Spinal cord (tissue), 10 donors: ENCODE measurements around the gene SLC16A7. TPM values are rescaled to one million over a fixed set of nuclear protein-coding genes. Genes with fewer than 3 reads are reported as not detected.

Experiments used
- DNase-seq, 6 donors: peaks; one replicate each; pipeline versions ENCODE4 v3.0.0 to v3.0.0-alpha.2; 2013 to 2015; ENCODE audit warnings: low spot score in 6 of 6, low read depth in 4 of 6
- H3K27ac ChIP-seq: one replicate; pipeline ENCODE4 v1.5.1; 2013; ENCODE audit warnings: low read depth, low read length, control low read depth
- H3K27me3 ChIP-seq: one replicate; pipeline ENCODE4 v1.6.1; 2013; ENCODE audit warnings: low read length; ENCODE audit not compliant: control insufficient read depth, insufficient read depth
- H3K36me3 ChIP-seq: one replicate; pipeline ENCODE4 v1.6.1; 2013; ENCODE audit warnings: low read length; ENCODE audit not compliant: control insufficient read depth, insufficient read depth
- H3K4me1 ChIP-seq: one replicate; pipeline ENCODE4 v1.6.1; 2013; ENCODE audit warnings: low read length; ENCODE audit not compliant: control insufficient read depth, insufficient read depth
- H3K4me3 ChIP-seq: one replicate; pipeline ENCODE4 v1.5.1; 2013; ENCODE audit warnings: low read depth, low read length, control low read depth
- H3K9me3 ChIP-seq: one replicate; pipeline ENCODE4 v1.6.1; 2013; ENCODE audit warnings: low read length; ENCODE audit not compliant: control insufficient read depth, insufficient read depth
- WGBS: methylation state at CpG from one replicate; pipeline ENCODE4 v1.1.5; 2013; ENCODE audit warnings: missing lambda C conversion rate; ENCODE audit not compliant: insufficient coverage; 5-methylcytosine and 5-hydroxymethylcytosine counted together
- polyA plus RNA-seq, 2 donors: library from polyadenylated mRNA; unstranded; fragments of 120-200 nt; gene quantifications; one replicate each; pipeline ENCODE4 v1.2.1, GENCODE V29; 2013; ENCODE audit not compliant: insufficient read length in 2 of 2
- total RNA-seq, 2 donors: library from RNA; depleted of rRNA in 1 of 2; stranded (reverse); fragments of 120-200 nt in 1 of 2; fragments of >200 nt in 1 of 2; gene quantifications; one replicate each; pipeline versions ENCODE4 v1.2.3 to v1.2.4, GENCODE V29; 2013 to 2014
- donor health status: healthy.

The SLC16A7 gene
- total and polyA plus RNA-seq, 4 donors, result 2.3 to 34.8 (median 5.1) TPM

DNA sequence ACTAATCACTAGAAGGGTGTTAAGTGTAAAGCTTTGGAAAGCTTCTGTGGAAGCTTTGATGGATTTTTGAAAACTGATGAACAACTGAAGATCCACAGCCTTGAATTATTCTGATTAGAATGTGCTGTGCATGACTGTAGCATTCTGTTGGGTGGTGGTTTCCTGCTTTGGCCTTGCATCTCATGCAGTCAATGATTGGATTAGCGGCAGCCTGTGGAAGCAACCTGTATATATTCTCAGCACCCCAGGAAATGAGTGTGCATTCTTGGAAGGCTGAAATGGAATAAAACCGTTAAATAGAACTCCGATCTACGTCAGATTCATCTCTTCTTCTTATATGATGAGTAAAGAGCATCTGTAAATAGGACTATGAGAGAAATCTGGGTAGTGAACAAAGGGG, 120.2 kb downstream of the SLC16A7 start:
- H3K9me3 ChIP-seq, result no peaks in the 10 kb centered on the region
- H3K27me3 ChIP-seq, result no peaks in the 10 kb centered on the region
- no peak overlapping the region for H3K4me3 ChIP-seq
- H3K4me1 ChIP-seq, result no peaks in the 10 kb centered on the region
- H3K36me3 ChIP-seq, result no peaks in the 10 kb centered on the region
- DNase-seq, result no peak
- no peak overlapping the region for H3K27ac ChIP-seq
- no CpG with 5 or more reads among the region's 4 CpGs for WGBS

DNA sequence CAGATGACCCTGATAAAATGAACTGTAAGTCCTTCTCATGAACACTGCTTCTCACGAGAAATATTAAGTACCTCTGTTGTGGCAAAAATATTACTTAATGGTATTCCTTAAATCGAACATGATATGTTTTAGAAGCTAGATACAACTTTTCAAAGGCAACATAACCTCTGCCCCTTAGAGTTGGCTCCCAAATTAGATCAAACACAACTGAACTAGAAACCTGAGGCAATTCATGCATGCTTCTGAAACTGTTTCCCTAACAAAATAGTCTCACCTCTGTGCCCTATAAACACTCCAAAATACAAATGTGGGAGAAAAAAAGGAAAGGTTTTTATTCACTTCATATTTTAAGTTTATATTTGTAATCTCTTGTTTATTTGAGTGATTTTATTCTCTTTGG, 121.6 kb downstream of the SLC16A7 start:
- WGBS, result no CpG with 5 or more reads among the region's 2 CpGs
- no peak overlapping the region for H3K4me3 ChIP-seq
- no peaks in the 10 kb centered on the region for H3K27me3 ChIP-seq
- no peaks in the 10 kb centered on the region for H3K36me3 ChIP-seq
- no peaks in the 10 kb centered on the region for H3K4me1 ChIP-seq
- H3K9me3 ChIP-seq, result no peaks in the 10 kb centered on the region
- DNase-seq, result no peak
- H3K27ac ChIP-seq, result no peak overlapping the region

DNA sequence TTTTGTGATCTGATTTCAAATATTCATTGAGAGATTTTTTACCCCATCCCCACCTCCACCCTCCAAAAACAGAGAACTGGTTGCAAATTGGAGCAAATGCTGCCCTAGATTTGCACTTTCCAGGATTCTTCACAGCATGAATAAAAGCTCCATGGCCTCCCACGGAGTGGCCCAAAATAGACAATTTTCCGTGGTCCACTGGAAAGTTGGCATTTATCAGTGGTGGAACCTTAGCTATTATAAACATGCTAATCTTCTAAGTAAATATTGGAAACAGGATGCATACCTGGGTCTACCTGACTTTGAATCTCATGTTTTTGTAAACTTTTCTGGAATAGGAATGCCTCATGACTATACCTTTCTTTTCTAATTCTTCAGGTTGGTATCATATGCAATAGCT, 123.9 kb downstream of the SLC16A7 start:
- Histone ChIP-seq H3K36me3 (no peaks in the 10 kb centered on the region), H3K27ac (no peak overlapping the region), H3K4me1 (no peaks in the 10 kb centered on the region), H3K27me3 (no peaks in the 10 kb centered on the region), H3K4me3 (no peak overlapping the region), H3K9me3 (no peaks in the 10 kb centered on the region)
- no peak for DNase-seq
- WGBS, result 17% methylated on average over 1 of the region's 2 CpGs

DNA sequence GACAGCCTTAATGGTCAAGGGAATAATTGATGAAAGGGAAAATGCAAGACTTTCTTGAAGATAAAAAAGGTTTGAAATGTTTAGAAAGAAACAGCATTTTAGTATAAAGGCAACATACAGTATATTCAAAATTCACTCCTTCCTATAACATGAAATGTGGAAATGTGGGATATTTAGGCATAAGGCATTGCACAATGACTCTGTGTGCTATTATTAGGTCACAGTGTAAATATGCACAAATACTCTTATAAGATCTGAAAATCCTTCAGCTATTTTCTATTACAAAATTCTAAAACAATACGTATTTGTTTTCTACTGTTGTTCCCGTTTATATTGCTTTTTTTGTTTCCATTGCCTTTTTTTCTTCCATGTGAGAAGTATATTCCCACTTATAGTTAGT, 127.7 kb downstream of the SLC16A7 start:
- DNase-seq, result no peak
- WGBS, result no CpG with 5 or more reads among the region's 2 CpGs
- H3K4me1 ChIP-seq, result no peaks in the 10 kb centered on the region
- H3K27ac ChIP-seq, result no peak overlapping the region
- no peak overlapping the region for H3K4me3 ChIP-seq
- no peaks in the 10 kb centered on the region for H3K9me3 ChIP-seq
- H3K27me3 ChIP-seq, result no peaks in the 10 kb centered on the region
- no peaks in the 10 kb centered on the region for H3K36me3 ChIP-seq

DNA sequence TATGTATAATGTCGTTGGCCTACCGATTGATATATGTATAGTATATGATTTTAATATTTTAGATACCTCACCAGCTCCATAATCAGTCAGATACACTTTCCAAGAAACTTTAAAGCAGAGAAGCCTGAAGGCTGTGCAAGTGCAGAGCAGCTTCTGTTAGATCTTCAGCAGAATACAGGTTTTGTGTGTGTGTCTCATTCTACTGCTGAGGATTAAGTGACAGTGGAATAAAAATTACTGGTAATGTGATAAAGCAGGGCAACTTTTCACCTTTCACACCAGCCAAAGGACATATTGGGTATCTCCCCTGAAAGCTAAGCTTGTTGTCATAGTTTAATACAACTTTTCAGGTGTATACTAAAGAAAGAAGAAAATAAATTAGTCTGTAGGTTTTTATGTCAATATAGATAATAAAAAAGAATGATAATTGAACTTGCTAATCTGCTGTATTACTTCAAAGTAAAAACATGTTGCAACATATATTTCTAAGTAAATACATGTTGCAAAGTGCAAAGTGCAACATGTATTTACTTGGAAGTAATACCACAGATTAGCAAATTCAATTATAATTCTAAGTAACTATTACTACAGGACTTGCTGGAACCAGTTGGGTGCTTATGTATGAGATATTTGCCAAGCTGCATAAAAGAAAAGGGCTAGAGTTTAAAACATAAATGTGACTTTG, 128.3 kb downstream of the SLC16A7 start:
- no peak for DNase-seq
- no CpG with 5 or more reads among the region's 2 CpGs for WGBS
- Histone ChIP-seq H3K9me3 (no peaks in the 10 kb centered on the region), H3K27me3 (no peaks in the 10 kb centered on the region), H3K36me3 (no peaks in the 10 kb centered on the region), H3K4me1 (no peaks in the 10 kb centered on the region), H3K27ac (no peak overlapping the region), H3K4me3 (no peak overlapping the region)

DNA sequence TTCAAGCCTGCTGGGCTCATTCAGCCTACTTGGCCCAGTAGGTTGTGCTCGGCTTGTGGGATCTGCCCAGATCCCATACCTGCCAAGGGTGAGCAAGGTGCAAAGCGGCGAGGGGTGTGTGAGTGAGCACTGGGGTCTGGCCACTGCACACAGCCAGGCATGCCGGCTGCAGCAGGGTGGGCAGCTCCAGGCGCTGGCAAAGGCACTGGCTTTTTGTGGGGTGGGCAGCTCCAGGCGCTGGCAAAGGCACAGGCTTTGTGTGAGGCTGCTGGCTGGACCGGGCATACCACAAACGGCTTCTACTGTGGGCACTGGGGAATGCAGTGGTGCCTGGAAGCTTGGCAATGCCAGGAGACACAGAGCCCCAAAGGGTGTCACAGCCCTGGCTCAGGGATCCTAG, 137.4 kb downstream of the SLC16A7 start:
- Histone ChIP-seq H3K4me1 (no peaks in the 10 kb centered on the region), H3K27me3 (no peaks in the 10 kb centered on the region), H3K4me3 (no peak overlapping the region), H3K36me3 (peaks cover 8% of the 10 kb centered on the region), H3K9me3 (no peaks in the 10 kb centered on the region), H3K27ac (no peak overlapping the region)
- WGBS, result 92% methylated on average over 8 of the region's 8 CpGs
- DNase-seq, result no peak

DNA sequence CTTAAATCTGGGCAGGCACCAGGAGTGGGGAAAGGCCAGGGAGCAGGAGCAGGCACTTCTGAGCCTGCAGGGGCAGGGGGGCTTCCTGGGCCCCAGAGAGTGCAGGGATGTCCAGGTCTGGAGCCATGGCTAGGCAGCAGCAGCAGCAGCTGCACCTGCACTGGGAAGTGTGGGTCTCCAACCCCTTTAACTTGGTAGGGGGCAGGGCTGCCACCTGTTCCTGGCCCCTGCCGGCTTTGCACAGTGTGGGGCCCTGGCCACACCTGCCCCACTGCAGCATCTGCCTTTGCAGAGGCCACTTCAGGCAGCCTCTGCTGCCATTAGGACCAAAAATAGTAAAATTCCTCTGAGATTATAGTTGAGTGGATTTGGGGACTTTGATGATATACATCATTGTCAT, 138.5 kb downstream of the SLC16A7 start:
- 82% methylated on average over 1 of the region's 1 CpG for WGBS
- Histone ChIP-seq H3K9me3 (no peaks in the 10 kb centered on the region), H3K27ac (no peak overlapping the region), H3K27me3 (no peaks in the 10 kb centered on the region), H3K4me3 (no peak overlapping the region), H3K36me3 (peaks cover 8% of the 10 kb centered on the region), H3K4me1 (no peaks in the 10 kb centered on the region)
- DNase-seq, result no peak

DNA sequence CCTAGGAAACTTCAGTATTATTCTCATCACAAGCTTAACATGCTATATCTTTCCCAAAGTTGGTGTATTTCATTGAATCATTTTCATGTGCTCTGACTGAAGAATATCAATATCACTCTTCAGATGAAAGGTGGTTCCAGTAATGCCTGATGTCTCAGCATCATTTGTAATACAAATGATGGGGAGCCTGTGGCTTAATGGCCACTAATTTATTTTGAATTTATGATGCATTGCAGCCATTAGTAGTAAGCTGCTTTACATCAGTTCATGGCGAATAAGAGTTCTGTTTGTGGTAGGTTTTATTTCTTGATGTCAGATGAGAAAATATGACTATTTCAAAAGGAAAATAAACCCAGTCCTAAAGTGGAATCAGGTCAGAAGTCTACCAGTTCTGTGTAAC, 139.4 kb downstream of the SLC16A7 start:
- H3K4me1 ChIP-seq, result no peaks in the 10 kb centered on the region
- no peaks in the 10 kb centered on the region for H3K9me3 ChIP-seq
- DNase-seq, result peak in 1 of 6 donors; percentile 76
- peaks cover 8% of the 10 kb centered on the region for H3K36me3 ChIP-seq
- no peak overlapping the region for H3K4me3 ChIP-seq
- no CpG with 5 or more reads among the region's 1 CpG for WGBS
- no peak overlapping the region for H3K27ac ChIP-seq
- no peaks in the 10 kb centered on the region for H3K27me3 ChIP-seq

DNA sequence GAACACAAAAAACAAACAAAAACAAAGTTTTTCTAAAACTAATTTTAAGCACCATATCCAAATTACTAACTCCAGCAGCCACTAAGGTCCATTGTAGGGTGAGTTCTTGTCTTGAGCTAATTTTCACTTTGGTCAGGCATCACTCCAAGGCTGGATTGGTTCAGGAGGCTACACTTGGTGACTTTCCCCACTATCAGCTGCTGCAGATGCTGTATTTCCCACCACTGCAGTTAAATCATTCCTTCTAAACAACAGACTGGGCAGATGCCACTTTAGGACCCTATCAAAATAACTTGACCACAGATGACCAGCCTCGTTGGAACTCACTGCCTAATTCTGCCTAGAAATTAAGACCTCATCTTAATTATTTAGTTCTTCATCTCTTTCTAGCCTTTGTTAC, 140.5 kb downstream of the SLC16A7 start:
- Histone ChIP-seq H3K27me3 (no peaks in the 10 kb centered on the region), H3K36me3 (peaks cover 8% of the 10 kb centered on the region), H3K4me3 (no peak overlapping the region), H3K4me1 (no peaks in the 10 kb centered on the region), H3K27ac (no peak overlapping the region), H3K9me3 (no peaks in the 10 kb centered on the region)
- 67% methylated on average over 1 of the region's 1 CpG for WGBS
- no peak for DNase-seq

DNA sequence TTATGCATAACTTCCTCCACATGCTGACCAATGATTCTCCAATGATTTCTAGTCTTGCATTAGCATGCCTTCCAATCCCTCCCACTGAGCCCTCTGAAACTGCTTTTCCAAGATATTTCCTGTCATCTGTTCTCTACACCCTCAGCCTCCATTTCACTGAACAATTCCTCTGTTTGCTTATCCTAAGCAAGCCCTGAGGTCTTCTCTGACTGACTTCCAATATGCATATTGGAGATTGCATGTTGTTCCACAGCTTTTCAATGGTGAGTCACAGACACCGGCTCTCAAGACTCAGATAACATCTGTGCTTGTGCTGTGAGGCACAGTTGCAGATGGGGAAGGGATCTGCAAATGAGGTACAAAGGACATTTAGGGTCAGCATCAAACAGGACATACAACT, 141.0 kb downstream of the SLC16A7 start:
- Histone ChIP-seq H3K9me3 (no peaks in the 10 kb centered on the region), H3K4me1 (no peaks in the 10 kb centered on the region), H3K4me3 (no peak overlapping the region), H3K27ac (no peak overlapping the region), H3K36me3 (peaks cover 8% of the 10 kb centered on the region), H3K27me3 (no peaks in the 10 kb centered on the region)
- no CpG with 5 or more reads among the region's 1 CpG for WGBS
- no peak for DNase-seq
